ENCODE results near the gene IFIH1. TPM values are rescaled to one million over a fixed set of nuclear protein-coding genes. Genes with fewer than 3 reads are reported as not detected.

The IFIH1 gene
- total RNA-seq, 1 donor from 2014 or later: 94.0 TPM

- intact Hi-C loops (cut with micrococcal nuclease): loop anchor here (2.0 kb wide), 1 partner anchor 16 kb away; no protein-coding TSS in a partner anchor
Measured at GRCh38 chr2:162261032-162261945, 57.2 kb downstream of the IFIH1 start.

- intact Hi-C loops (cut with micrococcal nuclease): no loop called here
Measured at GRCh38 chr2:162258686-162259085, 59.8 kb downstream of the IFIH1 start.

- intact Hi-C loops (cut with micrococcal nuclease): no loop called here
Measured at GRCh38 chr2:162258169-162258568, 60.3 kb downstream of the IFIH1 start.

- intact Hi-C loops (cut with micrococcal nuclease): no loop called here
Measured at GRCh38 chr2:162257425-162257824, 61.1 kb downstream of the IFIH1 start.

GRCh38 chr2:162256591-162256991, 61.9 kb downstream of the IFIH1 start:
- intact Hi-C loops (cut with micrococcal nuclease): no loop called here

- intact Hi-C loops (cut with micrococcal nuclease): no loop called here
Measured at GRCh38 chr2:162254236-162254871, 64.1 kb downstream of the IFIH1 start.

- intact Hi-C loops (cut with micrococcal nuclease): no loop called here
Measured at GRCh38 chr2:162253435-162253834, 65.0 kb downstream of the IFIH1 start.

- intact Hi-C loops (cut with micrococcal nuclease): no loop called here
Measured at GRCh38 chr2:162252153-162252552, 66.3 kb downstream of the IFIH1 start.

GRCh38 chr2:162245781-162246180, 72.7 kb downstream of the IFIH1 start:
- intact Hi-C loops (cut with micrococcal nuclease): no loop called here

DNA sequence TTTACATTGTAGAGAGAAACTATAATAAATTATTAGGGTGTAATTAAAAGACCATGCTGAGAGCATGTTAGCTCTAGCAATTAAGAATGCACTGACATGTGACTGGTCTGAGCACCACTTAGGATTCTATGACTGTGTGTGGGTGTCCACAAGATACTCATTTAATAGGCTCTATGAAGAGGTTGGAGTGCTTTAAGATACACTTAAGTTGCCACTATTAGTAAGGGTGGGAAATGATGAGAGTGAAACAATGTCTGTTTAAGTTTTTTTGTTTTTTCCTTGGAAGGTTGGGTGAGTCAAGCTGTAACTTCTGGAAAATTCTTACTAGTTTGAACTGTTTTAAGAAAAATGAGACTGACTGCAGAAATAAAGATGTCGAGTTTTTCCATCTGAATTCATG, 73.4 kb downstream of the IFIH1 start:
- intact Hi-C loops (cut with micrococcal nuclease): no loop called here

- intact Hi-C loops (cut with micrococcal nuclease): no loop called here
Measured at GRCh38 chr2:162244541-162245031, 73.9 kb downstream of the IFIH1 start.

DNA sequence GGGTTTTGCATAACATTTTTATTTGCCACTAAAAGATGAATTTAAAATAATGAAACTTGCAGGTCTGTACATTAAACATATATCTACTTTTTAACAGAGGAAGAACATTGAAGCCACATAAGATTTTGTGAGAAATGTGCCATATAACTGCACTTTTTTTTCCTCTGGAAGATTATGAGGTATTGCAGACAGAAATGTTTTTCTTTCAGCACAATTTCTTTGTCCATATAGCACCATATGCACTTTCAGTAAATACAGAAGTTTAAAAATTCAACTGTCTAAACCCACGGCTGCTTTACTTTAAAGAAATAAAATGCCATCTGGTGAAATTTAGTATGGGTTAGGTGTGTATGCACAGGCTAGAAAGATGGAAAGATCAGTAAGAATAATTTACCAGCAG, 74.8 kb downstream of the IFIH1 start:
- intact Hi-C loops (cut with micrococcal nuclease): no loop called here

DNA sequence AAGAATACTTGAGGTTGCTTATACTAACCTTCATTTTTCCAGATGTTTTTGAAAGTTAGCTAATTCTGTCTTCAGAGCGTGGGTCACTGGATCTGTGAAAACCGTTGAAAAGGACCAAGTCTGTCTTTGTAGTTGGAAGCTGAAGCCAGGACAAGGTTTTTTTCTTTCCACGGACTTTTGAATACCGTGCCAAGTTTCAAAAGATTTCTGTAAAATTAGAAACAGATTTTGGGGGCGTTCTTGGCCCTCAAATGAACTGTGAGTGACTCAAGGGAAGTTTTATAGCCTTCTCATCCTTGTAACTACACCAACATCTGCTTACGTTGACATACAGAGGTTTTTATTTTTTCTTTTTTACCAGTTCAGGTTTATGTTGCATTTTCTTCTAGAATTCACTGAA, 75.2 kb downstream of the IFIH1 start, which contains the start of gene FAP:
TSS of gene FAP (minus strand) at position 152 of the 400 bp plus-strand sequence. CDS start at position 34, 118 bp downstream.
- intact Hi-C loops (cut with micrococcal nuclease): no loop called here

- intact Hi-C loops (cut with micrococcal nuclease): no loop called here
Measured at GRCh38 chr2:162242586-162243280, 75.8 kb downstream of the IFIH1 start.

DNA sequence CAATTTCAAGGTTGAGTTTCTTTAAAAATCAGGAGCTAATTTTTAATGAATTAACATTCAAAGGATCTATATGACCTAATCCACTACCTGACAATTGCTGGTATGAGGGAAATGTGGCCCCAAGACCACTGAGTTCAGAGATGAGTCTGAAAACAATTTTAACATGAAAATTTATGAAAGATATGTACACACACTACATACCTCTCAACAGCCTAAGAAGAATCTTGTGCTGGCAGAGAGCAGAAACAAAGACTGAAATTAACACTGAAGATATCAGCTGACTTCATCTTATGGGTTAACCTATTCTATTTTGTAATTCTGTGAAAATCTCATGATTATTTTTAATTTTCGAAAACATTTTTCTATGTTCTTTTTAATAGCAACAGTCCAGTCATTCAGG, 76.9 kb downstream of the IFIH1 start:
- intact Hi-C loops (cut with micrococcal nuclease): no loop called here

GRCh38 chr2:162234620-162235462, 83.6 kb downstream of the IFIH1 start:
- intact Hi-C loops (cut with micrococcal nuclease): no loop called here

DNA sequence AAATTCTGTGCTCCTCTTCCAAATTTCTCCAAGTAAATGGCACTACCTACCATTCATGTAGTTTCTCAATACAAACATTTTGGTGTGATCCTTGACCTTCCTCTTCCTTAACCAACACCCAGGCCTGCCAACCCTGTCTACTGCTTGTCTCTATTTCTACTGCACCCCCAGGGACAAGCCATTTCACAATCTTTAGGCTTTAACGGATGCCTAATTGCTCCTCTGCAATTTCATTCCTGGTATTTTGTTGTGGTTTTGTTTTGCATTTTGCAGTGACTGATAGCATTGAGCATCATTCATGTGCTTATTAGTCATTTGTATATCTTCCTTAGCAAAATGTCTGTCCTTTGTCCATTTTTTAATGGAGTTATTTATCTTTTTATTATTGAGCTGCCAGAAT, 85.3 kb downstream of the IFIH1 start:
- intact Hi-C loops (cut with micrococcal nuclease): no loop called here

- intact Hi-C loops (cut with micrococcal nuclease): no loop called here
Measured at GRCh38 chr2:162232671-162233070, 85.8 kb downstream of the IFIH1 start.

DNA sequence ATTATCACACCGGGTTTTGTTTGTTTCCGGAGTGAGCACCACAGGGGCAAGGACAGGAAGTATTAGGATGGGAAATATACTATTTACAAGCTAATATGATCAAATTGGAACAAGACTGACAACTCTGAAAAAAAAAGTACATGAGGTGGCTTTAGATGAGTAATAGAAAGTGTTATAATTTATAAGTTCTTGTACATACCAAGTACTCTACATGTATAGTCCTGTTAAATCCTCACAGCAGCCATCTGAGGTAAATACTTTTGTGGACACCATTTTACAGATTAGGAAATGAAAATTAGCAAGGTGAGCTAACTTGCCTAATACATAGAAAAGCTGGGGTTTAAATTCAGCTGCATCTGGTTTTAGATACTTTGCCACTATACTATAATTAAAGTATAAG, 86.5 kb downstream of the IFIH1 start:
- intact Hi-C loops (cut with micrococcal nuclease): no loop called here

DNA sequence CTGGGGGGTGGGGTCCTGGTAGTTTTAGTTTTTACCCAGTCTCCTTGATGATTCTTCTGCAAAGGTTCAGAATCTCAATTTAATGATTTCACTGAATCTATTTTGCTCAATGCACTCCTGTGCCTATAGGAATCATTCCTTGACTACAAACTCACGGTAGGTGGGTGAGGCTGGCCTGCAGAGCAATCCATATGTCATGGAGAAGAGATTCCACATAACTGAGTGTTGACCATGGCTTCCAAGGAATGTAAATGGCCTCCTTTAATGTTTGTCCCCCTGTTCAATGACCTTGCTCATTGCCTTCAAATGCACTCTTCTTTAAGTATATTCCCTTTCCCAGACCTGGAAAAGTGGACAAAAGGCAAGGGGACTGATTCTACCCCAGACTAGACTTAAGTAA, 87.7 kb downstream of the IFIH1 start:
- intact Hi-C loops (cut with micrococcal nuclease): no loop called here

GRCh38 chr2:162226836-162227235, 91.6 kb downstream of the IFIH1 start:
- intact Hi-C loops (cut with micrococcal nuclease): no loop called here

Measured in T-helper 1 cell treated with Interleukin-12 subunit alpha and Interleukin-12 subunit beta and Interleukin-4 antibody, amounts not matched to agents 30 ng/mL and 1 ng/mL, for 36 hours (primary cell).